Endothelial cell of umbilical vein (primary cell): Measurements from ENCODE around the gene PNPLA3. TPM values are rescaled to one million over a fixed set of nuclear protein-coding genes. Genes with fewer than 3 reads are reported as not detected.

Experiments used
- BruUV-seq: library from RNA; stranded (reverse); fragments of 400-500 nt; replicated peaks from 2 replicates; lab custom pipeline; 2021; lab: Mats Ljungman, UMichigan
- CTCF ChIA-PET: fragments of 300-600, 350-600 bp; sonication (Branson Sonifier 250); formaldehyde crosslinking; loops from one replicate; lab custom pipeline; 2021; ENCODE audit warnings: antibody characterized with exemption, inconsistent platforms; lab: Charles Lee
- POLR2A ChIA-PET: fragments of 300-600, 350-600 bp; sonication (Branson Sonifier 250); formaldehyde crosslinking; loops from one replicate; lab custom pipeline; 2021; ENCODE audit warnings: antibody characterized with exemption, inconsistent platforms; lab: Charles Lee
- DNase-seq: peaks from one replicate; pipeline ENCODE4 v3.0.0-alpha.2; 2011; ENCODE audit warnings: low read depth, low spot score
- FAIRE-seq: peaks from 2 replicates; lab custom pipeline; 2011; peaks lifted over from hg19 to GRCh38; lab: Jason Lieb, UNC
- H2AFZ ChIP-seq: 2 replicates; pipeline ENCODE4 v1.6.0; 2012; ENCODE audit warnings: low read depth, low read length, control low read depth, inconsistent platforms
- H3K27ac ChIP-seq: 2 replicates; pipeline ENCODE4 v1.5.1; 2011; ENCODE audit warnings: low read depth, mild to moderate bottlenecking, control low read depth, low read length, moderate library complexity; ENCODE audit not compliant: insufficient read depth
- H3K27me3 ChIP-seq, 2 experiments: 2 replicates each; pipeline versions ENCODE4 v1.6.0 to v1.6.1; 2011; ENCODE audit warnings: low read length in 2 of 2, mixed read lengths in 1 of 2; ENCODE audit not compliant: control insufficient read depth in 2 of 2, insufficient read depth in 2 of 2
- H3K36me3 ChIP-seq, 2 experiments: 2 replicates in 1 of 2; 3 replicates in 1 of 2; pipeline ENCODE4 v1.5.1; 2011; ENCODE audit warnings: low read length in 2 of 2, mild to moderate bottlenecking in 1 of 2, moderate library complexity in 1 of 2; ENCODE audit not compliant: control insufficient read depth in 2 of 2, insufficient read depth in 2 of 2; ENCODE audit errors: extremely low read depth in 1 of 2
- H3K4me1 ChIP-seq: 3 replicates; pipeline ENCODE4 v1.5.1; 2011; ENCODE audit warnings: mild to moderate bottlenecking, low read length; ENCODE audit not compliant: control insufficient read depth, insufficient read depth; ENCODE audit errors: extremely low read depth
- H3K4me2 ChIP-seq: 2 replicates; pipeline ENCODE4 v1.6.1; 2011; ENCODE audit warnings: low read length, control low read depth, mixed read lengths; ENCODE audit not compliant: insufficient read depth
- H3K4me3 ChIP-seq, 3 experiments: fragments of 200-600 bp in 1 of 3; sonication (generic), shearing (Covaris generic) in 1 of 3; replicated peaks in 1 of 3; 2 replicates each; pipeline ENCODE4 v1.5.1; 2011 to 2016; ENCODE audit warnings: control low read depth in 3 of 3, low read length in 3 of 3, mild to moderate bottlenecking in 2 of 3, inconsistent platforms in 1 of 3, low read depth in 1 of 3, moderate library complexity in 1 of 3; ENCODE audit not compliant: insufficient read depth in 1 of 3
- H3K79me2 ChIP-seq: 2 replicates; pipeline ENCODE4 v1.6.0; 2012; ENCODE audit warnings: low read length, inconsistent platforms; ENCODE audit not compliant: control insufficient read depth, insufficient read depth
- H3K9ac ChIP-seq: replicated peaks from 2 replicates; pipeline ENCODE3; 2011; ENCODE audit warnings: low read length, control low read depth; ENCODE audit not compliant: insufficient read depth; ENCODE audit errors: extremely low read depth
- H3K9me1 ChIP-seq: replicated peaks from 3 replicates; pipeline ENCODE4 v1.6.0; 2011; ENCODE audit warnings: mild to moderate bottlenecking, low read length; ENCODE audit not compliant: control insufficient read depth, insufficient read depth; ENCODE audit errors: extremely low read depth
- H3K9me3 ChIP-seq: replicated peaks from 2 replicates; pipeline ENCODE4 v1.5.1; 2012; ENCODE audit warnings: low read length, inconsistent platforms; ENCODE audit not compliant: control insufficient read depth, insufficient read depth
- H4K20me1 ChIP-seq: replicated peaks from 2 replicates; pipeline ENCODE3; 2011; ENCODE audit warnings: mild to moderate bottlenecking, low read length; ENCODE audit not compliant: control insufficient read depth, insufficient read depth; ENCODE audit errors: extremely low read depth
- CTCF ChIP-seq, 2 donors: IDR thresholded peaks; 1 replicate in 1 of 2; 2 replicates in 1 of 2; pipeline ENCODE4 v1.5.1; 2011; ENCODE audit warnings: low read length in 2 of 2, mild to moderate bottlenecking in 2 of 2, moderate library complexity in 2 of 2, control low read depth in 1 of 2, inconsistent platforms in 1 of 2, low read depth in 1 of 2; ENCODE audit not compliant: insufficient read depth in 1 of 2; ENCODE audit errors: extremely low read depth in 1 of 2
- GATA2 ChIP-seq: IDR thresholded peaks from 2 replicates; pipeline ENCODE4 v1.7.0; 2011; ENCODE audit warnings: low read depth, mild to moderate bottlenecking, moderate library complexity, mixed read lengths, low read length; ENCODE audit not compliant: insufficient read length, insufficient read depth
- JUN ChIP-seq: IDR thresholded peaks from 2 replicates; pipeline ENCODE4 v1.6.1; 2011; ENCODE audit warnings: borderline replicate concordance, low read depth; ENCODE audit not compliant: insufficient read length, insufficient read depth
- POLR2A ChIP-seq: IDR thresholded peaks from 2 replicates; pipeline ENCODE4 v1.6.1; 2012; ENCODE audit warnings: low read depth, mild to moderate bottlenecking, control low read depth, low read length
- POLR2AphosphoS5 ChIP-seq: IDR thresholded peaks from 2 replicates; pipeline ENCODE4 v1.6.1; 2012; ENCODE audit warnings: low read depth, mild to moderate bottlenecking, control low read depth, low read length, moderate library complexity; ENCODE audit not compliant: insufficient read depth
- dilution Hi-C: fragments of 300-500 bp; cut with MboI; formaldehyde crosslinking; loops from one replicate; pipeline ENCODE4 v1.15.0; 2019; ENCODE audit warnings: low sequenced_read_pairs; ENCODE audit not compliant: extremely low pct_ligation_motif_present
- intact Hi-C: fragments of 100-400 bp; cut with micrococcal nuclease; formaldehyde crosslinking; loops from one replicate; pipeline ENCODE4 v1.10.0; 2022
- polyA plus RNA-seq, 4 experiments: library from polyadenylated mRNA; depleted of rRNA in 3 of 4; stranded (reverse) in 3 of 4; unstranded in 1 of 4; fragments of >200 nt; gene quantifications; 2 replicates each; pipeline versions ENCODE4 v1.2.1 to v1.2.3, GENCODE V29; 2011 to 2012; ENCODE audit warnings: missing spikeins in 1 of 4
- total RNA-seq: library from RNA; stranded (reverse); gene quantifications from 2 replicates; pipeline ENCODE4 v1.2.3, GENCODE V29; 2021
- TF ChIP-seq, protein P1 (sequence below): IDR thresholded peaks from 2 replicates; pipeline ENCODE4 v1.6.1; 2011; ENCODE audit not compliant: insufficient read depth, insufficient read length

Gene PNPLA3
- total and polyA plus RNA-seq, 2 donors (not counting 3 experiments of a cell fraction or from before 2014, with no cell fraction given) = 5.3 to 12.3 TPM

DNA sequence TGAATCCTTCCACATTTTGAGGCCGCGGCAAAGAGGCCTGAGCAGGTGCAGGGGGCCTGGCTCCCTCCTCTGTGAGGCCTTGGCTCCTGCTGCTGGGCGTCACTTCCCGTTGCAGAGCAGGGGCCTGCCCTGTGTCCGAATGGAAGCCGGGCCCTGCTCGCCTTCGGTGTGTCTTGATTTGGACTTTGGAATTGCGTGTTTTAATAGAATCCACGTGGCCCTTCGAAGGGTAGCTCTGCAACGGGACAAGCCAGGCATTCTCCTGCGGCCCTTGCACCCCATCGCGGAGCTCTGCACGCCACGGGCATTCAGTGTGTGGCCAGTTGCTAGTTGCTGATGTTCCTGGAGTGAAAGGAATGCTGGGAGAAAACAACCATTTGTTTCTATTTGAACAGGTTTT is 57.4 kb downstream of the PNPLA3 start:
- dilution Hi-C loops = no loop called here
- Histone ChIP-seq H3K4me1 (no peaks in the 10 kb centered on the region), H3K9ac (no peak overlapping the region), H3K36me3 (peaks cover 0 to 57% of the 10 kb centered on the region in 2 experiments), H4K20me1 (no peaks in the 10 kb centered on the region), H2AFZ (no peak overlapping the region), H3K4me2 (no peak overlapping the region), H3K27ac (no peak overlapping the region), H3K79me2 (no peaks in the 10 kb centered on the region), H3K9me1 (no peaks in the 10 kb centered on the region), H3K27me3 (no peaks in the 10 kb centered on the region), H3K9me3 (no peaks in the 10 kb centered on the region), H3K4me3 (no peak overlapping the region)
- no peak for DNase-seq
- no peak for FAIRE-seq
- POLR2A ChIA-PET = no interaction called here
- TF ChIP-seq JUN = no peak
- no peak for TF ChIP-seq POLR2A
- TF ChIP-seq CTCF (IDR thresholded peaks at IDR 0.05; ENCODE audit: extremely low read depth in 1 of 2, insufficient read depth in 1 of 2, low read depth in 1 of 2, low read length in 2 of 2) = no peak
- TF ChIP-seq, protein P1, sequence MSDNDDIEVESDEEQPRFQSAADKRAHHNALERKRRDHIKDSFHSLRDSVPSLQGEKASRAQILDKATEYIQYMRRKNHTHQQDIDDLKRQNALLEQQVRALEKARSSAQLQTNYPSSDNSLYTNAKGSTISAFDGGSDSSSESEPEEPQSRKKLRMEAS = no peak
- no peak for TF ChIP-seq GATA2
- TF ChIP-seq POLR2AphosphoS5 = no peak
- no TSS peak for BruUV-seq
- CTCF ChIA-PET = interaction anchor here (0.5 to 1.5 kb wide), 2 partner anchors 12 to 576 kb away, joined by 4 to 7 read pairs; no protein-coding TSS in a partner anchor
- intact Hi-C loops = no loop called here
